CD14-positive monocyte (primary cell): ENCODE data around the gene CFD. TPM values are rescaled to one million over a fixed set of nuclear protein-coding genes. Genes with fewer than 3 reads are reported as not detected.
A peak's percentile ranks its signal among the peaks of the same experiment; 100 is the strongest.

Experiments used
- DNase-seq, 3 donors: peaks; one replicate each; pipeline ENCODE4 v3.0.0-alpha.2; 2011 to 2022
- H2AFZ ChIP-seq: 2 replicates; pipeline ENCODE4 v1.6.0; 2012; ENCODE audit warnings: mild to moderate bottlenecking, low read depth, low read length, inconsistent platforms; ENCODE audit not compliant: insufficient read depth, poor library complexity, severe bottlenecking
- H3K27ac ChIP-seq, 2 donors: 1 replicate in 1 of 2; 2 replicates in 1 of 2; pipeline ENCODE4 v1.5.1; 2012 to 2013; ENCODE audit warnings: low read length in 2 of 2, control low read depth in 1 of 2, inconsistent platforms in 1 of 2, low read depth in 1 of 2, mild to moderate bottlenecking in 1 of 2
- H3K27me3 ChIP-seq, 2 donors: one replicate each; pipeline versions ENCODE4 v1.6.0 to v1.6.1; 2011 to 2013; ENCODE audit warnings: low read length in 2 of 2; ENCODE audit not compliant: control insufficient read depth in 2 of 2, insufficient read depth in 2 of 2
- H3K36me3 ChIP-seq, 2 donors: replicated peaks in 1 of 2; 1 replicate in 1 of 2; 2 replicates in 1 of 2; pipeline versions ENCODE4 v1.5.1 to v1.6.1; 2012 to 2013; ENCODE audit warnings: low read length in 2 of 2, control low read depth in 1 of 2, inconsistent platforms in 1 of 2, mild to moderate bottlenecking in 1 of 2; ENCODE audit not compliant: insufficient read depth in 2 of 2, control insufficient read depth in 1 of 2
- H3K4me1 ChIP-seq, 2 donors: 1 replicate in 1 of 2; 2 replicates in 1 of 2; pipeline versions ENCODE4 v1.5.1 to v1.6.1; 2012 to 2013; ENCODE audit warnings: low read length in 2 of 2, control low read depth in 1 of 2, inconsistent platforms in 1 of 2, mild to moderate bottlenecking in 1 of 2, moderate library complexity in 1 of 2; ENCODE audit not compliant: insufficient read depth in 2 of 2, control insufficient read depth in 1 of 2
- H3K4me2 ChIP-seq: replicated peaks from 2 replicates; pipeline ENCODE3; 2012; ENCODE audit warnings: low read length, moderate library complexity, mild to moderate bottlenecking; ENCODE audit not compliant: poor library complexity, severe bottlenecking; ENCODE audit errors: extremely low read depth
- H3K4me3 ChIP-seq, 3 experiments: fragments of 200-600 bp in 1 of 3; sonication (generic) in 1 of 3; replicated peaks in 1 of 3; 1 replicate in 2 of 3; 2 replicates in 1 of 3; pipeline ENCODE4 v1.5.1; 2011 to 2013; ENCODE audit warnings: low read length in 3 of 3, mild to moderate bottlenecking in 3 of 3, control low read depth in 2 of 3, low read depth in 2 of 3, inconsistent platforms in 1 of 3, moderate library complexity in 1 of 3
- H3K79me2 ChIP-seq: 2 replicates; pipeline ENCODE4 v1.6.0; 2012; ENCODE audit warnings: mild to moderate bottlenecking, control low read depth, inconsistent platforms, low read length, moderate library complexity; ENCODE audit not compliant: insufficient read depth
- H3K9ac ChIP-seq: 2 replicates; pipeline ENCODE4 v1.6.0; 2017; ENCODE audit warnings: low read length, mild to moderate bottlenecking; ENCODE audit not compliant: insufficient read depth, poor library complexity, severe bottlenecking
- H3K9me3 ChIP-seq, 2 donors: replicated peaks in 1 of 2; 1 replicate in 1 of 2; 2 replicates in 1 of 2; pipeline versions ENCODE4 v1.5.1 to v1.6.1; 2012 to 2013; ENCODE audit warnings: low read length in 2 of 2, control low read depth in 1 of 2; ENCODE audit not compliant: control insufficient read depth in 1 of 2, insufficient read depth in 1 of 2
- H4K20me1 ChIP-seq: 2 replicates; pipeline ENCODE4 v1.6.0; 2012; ENCODE audit warnings: mild to moderate bottlenecking, low read length, control low read depth, moderate library complexity; ENCODE audit not compliant: insufficient read depth
- H3K27ac Mint-ChIP-seq, 7 donors: one replicate each; pipeline ENCODE4 v1.8.0; 2020; ENCODE audit warnings: mild to moderate bottlenecking in 7 of 7, mixed read lengths in 7 of 7, moderate library complexity in 6 of 7, inconsistent platforms in 2 of 7
- H3K27me3 Mint-ChIP-seq, 3 donors: one replicate each; pipeline ENCODE4 v1.8.0; 2021 to 2022; ENCODE audit warnings: low read depth in 3 of 3, mild to moderate bottlenecking in 3 of 3, mixed read lengths in 3 of 3, moderate library complexity in 3 of 3, inconsistent platforms in 1 of 3
- H3K36me3 Mint-ChIP-seq, 2 donors: one replicate each; pipeline ENCODE4 v1.8.0; 2020; ENCODE audit warnings: mixed read lengths in 2 of 2, inconsistent platforms in 1 of 2, mild to moderate bottlenecking in 1 of 2
- H3K4me1 Mint-ChIP-seq: one replicate; pipeline ENCODE4 v1.8.0; 2020; ENCODE audit warnings: mild to moderate bottlenecking, mixed read lengths
- H3K4me3 Mint-ChIP-seq, 2 donors: one replicate each; pipeline ENCODE4 v1.8.0; 2020; ENCODE audit warnings: mild to moderate bottlenecking in 2 of 2, mixed read lengths in 2 of 2, moderate library complexity in 1 of 2
- H3K9me3 Mint-ChIP-seq, 7 donors: one replicate each; pipeline ENCODE4 v1.8.0; 2020 to 2022; ENCODE audit warnings: mixed read lengths in 7 of 7, mild to moderate bottlenecking in 6 of 7, moderate library complexity in 6 of 7, inconsistent platforms in 2 of 7
- CTCF ChIP-seq: fragments of 200-600 bp; IDR thresholded peaks from one replicate; pipeline ENCODE4 v1.8.0; 2022; ENCODE audit warnings: antibody characterized with exemption, mild to moderate bottlenecking
- WGBS: methylation state at CpG from one replicate; pipeline ENCODE4 v1.1.5; 2013; ENCODE audit warnings: missing lambda C conversion rate; ENCODE audit not compliant: insufficient coverage; 5-methylcytosine and 5-hydroxymethylcytosine counted together
- intact Hi-C, 2 donors: fragments of 100-400 bp; cut with micrococcal nuclease; formaldehyde crosslinking; loops; one replicate each; pipeline versions ENCODE4 v1.15.0 to v1.15.1; 2023
- polyA plus RNA-seq, 3 donors: library from polyadenylated mRNA; depleted of rRNA in 1 of 3; unstranded in 2 of 3; stranded (reverse) in 1 of 3; fragments of 300-500 nt in 2 of 3; fragments of >200 nt in 1 of 3; fragmentation: Illumina TruSeq in 2 of 3; gene quantifications; 1 replicate in 2 of 3; 2 replicates in 1 of 3; pipeline ENCODE4 v1.2.3, GENCODE V29; 2012 to 2021

CFD gene
- polyA plus RNA-seq, 3 donors, result 272 to 862 (median 654) TPM

DNA sequence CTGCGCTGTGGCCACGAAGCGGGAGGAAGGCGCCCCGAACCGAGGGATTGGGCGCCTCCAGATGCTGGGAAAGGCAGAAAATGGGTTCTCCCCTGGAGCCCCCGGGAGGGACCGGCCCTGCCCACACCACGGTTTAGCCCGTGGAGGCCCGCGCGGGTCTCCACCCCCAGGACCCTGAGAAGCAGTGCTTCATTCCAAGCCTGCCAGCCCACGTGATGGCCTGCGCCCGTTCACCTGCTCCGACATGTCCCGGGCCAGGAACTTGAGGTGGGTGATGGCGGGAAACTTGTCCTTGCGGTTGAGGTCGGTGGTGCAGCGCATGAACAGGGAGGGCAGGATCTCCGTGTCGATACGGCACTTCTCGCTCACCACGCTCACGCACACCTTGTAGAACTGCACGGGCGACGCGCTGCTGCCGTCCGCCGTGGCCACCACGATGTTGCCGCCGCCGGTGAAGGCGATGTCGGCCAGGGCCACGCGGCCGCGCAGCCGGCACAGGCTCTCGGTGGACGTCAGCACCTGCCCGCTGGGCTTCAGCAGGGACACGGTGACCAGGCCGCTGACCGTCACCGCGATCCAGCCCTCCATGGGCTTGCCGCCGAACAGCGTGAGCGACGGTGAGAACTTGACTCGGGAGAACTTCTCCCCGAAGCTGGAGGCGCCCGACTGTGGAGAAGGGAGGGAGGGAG is 26.2 kb downstream of the CFD start:
- Mint-ChIP-seq H3K4me1 (peaks cover 8% of the 10 kb centered on the region), H3K27ac (no peak overlapping the region), H3K4me3 (no peak overlapping the region), H3K27me3 (no peaks in the 10 kb centered on the region), H3K36me3 (peaks cover 57 to 98% of the 10 kb centered on the region in 2 donors), H3K9me3 (peaks cover 0 to 3% (median 0%) of the 10 kb centered on the region in 7 donors)
- Histone ChIP-seq H3K4me1 (peaks cover 0 to 3% of the 10 kb centered on the region in 2 donors), H3K4me2 (no peak overlapping the region), H3K9ac (no peak overlapping the region), H3K79me2 (no peaks in the 10 kb centered on the region), H4K20me1 (peaks cover 16% of the 10 kb centered on the region), H3K27me3 (no peaks in the 10 kb centered on the region), H3K4me3 (no peak overlapping the region), H3K27ac (no peak overlapping the region), H3K9me3 (no peaks in the 10 kb centered on the region), H2AFZ (no peak overlapping the region), H3K36me3 (peaks cover 56 to 86% of the 10 kb centered on the region in 2 donors)
- 96% methylated on average over 60 of the region's 64 CpGs for WGBS
- no peak for TF ChIP-seq CTCF
- DNase-seq, result no peak
- intact Hi-C loops, result no loop called here

GRCh38 chr19:887072-887471 is 27.6 kb downstream of the CFD start:
- no peak overlapping the region for H3K27ac Mint-ChIP-seq
- Histone ChIP-seq H3K27ac (no peak overlapping the region), H3K9ac (no peak overlapping the region), H3K36me3 (peaks cover 44 to 73% of the 10 kb centered on the region in 2 donors), H3K79me2 (peaks cover 8% of the 10 kb centered on the region), H3K4me3 (no peak overlapping the region), H3K27me3 (no peaks in the 10 kb centered on the region), H3K4me1 (peaks cover 3 to 5% of the 10 kb centered on the region in 2 donors), H3K9me3 (no peaks in the 10 kb centered on the region), H4K20me1 (peaks cover 16% of the 10 kb centered on the region), H2AFZ (no peak overlapping the region), H3K4me2 (no peak overlapping the region)
- peak in 1 of 3 donors; percentile 18 for DNase-seq
- peaks cover 9% of the 10 kb centered on the region for H3K4me1 Mint-ChIP-seq
- no peaks in the 10 kb centered on the region for H3K27me3 Mint-ChIP-seq
- WGBS, result 100% methylated on average over 3 of the region's 16 CpGs
- intact Hi-C loops, result no loop called here
- no peak for TF ChIP-seq CTCF
- H3K4me3 Mint-ChIP-seq, result no peak overlapping the region
- peaks cover 43 to 88% of the 10 kb centered on the region in 2 donors for H3K36me3 Mint-ChIP-seq
- H3K9me3 Mint-ChIP-seq, result peaks cover 0 to 2% (median 0%) of the 10 kb centered on the region in 7 donors
